LHCN-M2 (cell line): ENCODE data around the gene ZP3. TPM values are rescaled to one million over a fixed set of nuclear protein-coding genes. Genes with fewer than 3 reads are reported as not detected.
"Not testable (repeated sequence)": the region's sequence is repeated elsewhere in the genome, so short reads cannot be mapped to it uniquely, and the experiment has no call there.

Experiments
- DNase-seq: peaks from one replicate; pipeline ENCODE4 v3.0.0-alpha.2; 2012; ENCODE audit warnings: low read depth
- total RNA-seq: library from RNA; depleted of rRNA; stranded (reverse); fragments of >200 nt; gene quantifications from 2 replicates; pipeline ENCODE4 v1.2.3, GENCODE V29; 2014; rRNA removed

The ZP3 gene
- total RNA-seq, 1 experiment from 2014 or later, result 2.7 TPM

DNA sequence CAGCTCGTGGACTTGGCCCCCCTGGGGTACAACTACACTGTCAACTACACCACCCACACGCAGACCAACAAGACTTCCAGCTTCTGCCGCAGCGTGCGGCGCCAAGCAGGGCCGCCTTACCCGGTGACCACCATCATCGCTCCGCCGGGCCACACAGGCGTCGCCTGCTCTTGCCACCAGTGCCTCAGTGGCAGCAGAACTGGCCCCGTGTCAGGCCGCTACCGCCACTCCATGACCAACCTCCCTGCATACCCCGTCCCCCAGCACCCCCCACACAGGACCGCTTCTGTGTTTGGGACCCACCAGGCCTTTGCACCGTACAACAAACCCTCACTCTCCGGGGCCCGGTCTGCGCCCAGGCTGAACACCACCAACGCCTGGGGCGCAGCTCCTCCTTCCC lies 57.9 kb downstream of the ZP3 start:
- not testable (repeated sequence) for DNase-seq

DNA sequence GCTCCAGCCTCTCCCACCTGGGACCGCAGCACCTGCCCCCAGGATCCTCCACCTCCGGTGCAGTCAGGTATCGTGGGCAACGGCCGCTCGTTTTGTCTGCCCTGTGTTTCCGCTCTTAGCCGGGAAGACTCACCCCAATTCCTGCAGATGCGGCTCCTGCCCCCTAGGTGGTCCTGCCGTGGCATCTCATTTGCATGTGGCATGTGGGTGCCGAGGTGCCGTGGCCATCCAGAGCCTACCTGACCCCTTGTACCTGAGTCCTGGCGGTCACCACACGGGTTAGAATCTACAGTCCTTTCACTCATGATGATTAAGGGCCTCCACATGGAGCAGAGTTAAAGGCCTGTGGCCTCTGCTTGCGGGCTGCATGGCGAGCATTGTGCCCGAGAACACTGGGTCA lies 58.3 kb downstream of the ZP3 start:
- not testable (repeated sequence) for DNase-seq

DNA sequence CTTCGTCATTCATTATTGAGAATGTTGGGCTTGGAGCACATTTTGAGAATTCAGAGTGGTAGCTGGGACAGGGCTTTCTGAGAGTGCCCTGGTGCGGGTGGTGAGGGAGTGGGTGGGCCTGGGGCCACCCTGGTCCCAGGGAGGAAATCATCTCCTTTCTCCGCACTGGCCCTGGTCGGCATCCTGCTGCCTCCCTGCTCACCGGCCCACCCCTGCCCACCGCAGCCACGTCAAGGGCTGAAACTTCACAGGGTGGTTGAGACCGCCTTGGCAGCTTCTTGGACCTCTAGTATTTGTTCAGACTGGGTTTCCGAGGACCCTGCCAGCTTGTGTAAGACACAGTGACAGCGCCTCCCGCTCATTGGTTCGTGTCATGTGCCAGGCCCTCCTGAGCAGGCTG lies 59.7 kb downstream of the ZP3 start:
- DNase-seq, result not testable (repeated sequence)

DNA sequence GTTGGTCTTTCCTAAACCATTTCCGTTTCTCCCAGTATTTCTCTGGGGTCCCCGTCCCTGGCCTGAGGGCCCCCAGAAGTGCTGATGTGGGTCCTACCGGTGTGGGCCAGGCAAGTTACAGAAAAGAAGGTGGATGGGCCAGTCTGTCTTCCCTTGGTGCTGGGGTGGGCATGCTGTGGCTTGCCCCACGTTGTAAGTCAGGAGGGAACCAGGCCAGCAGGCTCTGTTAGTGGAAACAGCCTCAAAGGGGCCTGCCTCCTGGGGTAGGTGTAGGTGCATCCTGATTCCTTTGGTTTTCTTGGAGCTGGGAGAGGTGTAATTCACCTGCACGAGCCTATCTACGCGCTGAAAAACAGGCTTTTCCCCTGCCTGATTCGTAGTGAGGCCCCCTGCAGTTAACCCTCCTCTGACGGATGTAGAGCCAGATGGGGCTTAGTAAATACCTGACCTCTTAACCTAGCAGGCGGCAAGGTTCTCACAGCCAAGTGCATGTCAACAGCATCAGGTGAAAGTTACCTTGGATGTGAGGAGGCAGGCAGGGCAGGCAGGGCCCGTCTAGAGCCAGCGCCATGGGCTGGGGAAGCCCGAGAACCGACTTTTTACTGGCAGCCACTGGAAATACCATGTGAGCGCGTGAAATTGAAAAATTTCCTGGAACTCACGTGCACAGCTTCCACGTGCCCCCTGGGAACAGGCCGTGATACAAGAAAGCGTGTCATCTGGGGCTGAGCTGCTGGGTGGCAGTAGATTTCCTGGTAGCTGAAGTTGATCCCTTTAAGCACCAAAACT lies 61.3 kb downstream of the ZP3 start:
- DNase-seq, result not testable (repeated sequence)

DNA sequence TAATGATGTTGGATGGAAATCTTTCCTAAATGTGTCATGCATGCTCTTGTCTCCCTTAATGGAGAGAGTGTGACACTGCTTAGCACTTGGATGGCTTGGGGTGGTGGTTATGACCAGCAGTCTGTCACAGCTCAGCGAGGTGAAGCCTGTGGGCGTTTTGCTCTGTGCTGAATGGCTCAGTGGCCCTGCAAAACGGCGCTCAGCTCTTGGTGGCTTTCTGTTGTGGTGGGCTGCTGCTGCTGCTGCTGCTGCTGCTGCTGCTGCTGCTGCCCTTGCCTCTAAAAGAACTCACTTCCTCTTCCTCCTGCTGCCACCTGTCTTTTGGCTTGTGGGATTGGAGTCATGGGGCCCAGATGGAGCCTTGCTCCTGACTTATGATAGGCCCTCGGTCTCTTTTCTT lies 61.9 kb downstream of the ZP3 start:
- not testable (repeated sequence) for DNase-seq

DNA sequence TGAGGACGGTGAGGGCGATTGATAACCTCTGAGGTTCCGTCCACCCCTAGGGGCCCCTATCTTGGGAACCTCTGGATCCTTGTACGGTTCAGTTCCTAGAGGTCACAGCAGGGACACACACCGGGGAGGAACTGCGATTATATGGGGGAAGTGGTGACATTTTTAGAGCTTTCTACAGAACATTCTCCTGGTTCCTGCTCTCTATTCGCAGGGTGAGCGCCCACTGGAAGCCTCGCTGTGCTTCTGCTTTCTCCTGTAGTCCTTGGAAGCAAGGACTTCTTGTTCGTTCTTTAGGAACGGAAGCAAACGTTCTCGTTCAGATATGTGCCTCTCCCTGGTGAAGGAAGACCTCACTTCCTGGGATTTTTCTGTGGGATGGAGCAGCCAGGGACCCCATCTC lies 63.2 kb downstream of the ZP3 start:
- DNase-seq, result not testable (repeated sequence)

Other genes starting within 250 kb of the ZP3 start
- 0.40 and 1.3 TPM in 2 replicates for gene SRRM3, start 223.1 kb upstream of the ZP3 start, total RNA-seq
- 189 and 208 TPM in 2 replicates for gene HSPB1, start 122.3 kb upstream of the ZP3 start, total RNA-seq
- 130 and 167 TPM in 2 replicates for gene YWHAG, start 66.0 kb upstream of the ZP3 start, total RNA-seq
- 0.29 and 0.71 TPM in 2 replicates for gene SSC4D, start 15.3 kb upstream of the ZP3 start, total RNA-seq
- gene DTX2, start 36.8 kb downstream of the ZP3 start, total RNA-seq, result 22.4 and 33.0 TPM in 2 replicates
- 0.46 TPM in 1 of 2 replicates, not detected in the other for gene UPK3B, start 85.6 kb downstream of the ZP3 start, total RNA-seq
- not detected in 2 replicates for gene SPDYE16, start 118.3 kb downstream of the ZP3 start, total RNA-seq
- 18.1 and 25.8 TPM in 2 replicates for gene POMZP3, start 202.3 kb downstream of the ZP3 start, total RNA-seq